Neural crest cell (in vitro differentiated cells): ENCODE results near the gene GRAMD4. TPM values are rescaled to one million over a fixed set of nuclear protein-coding genes. Genes with fewer than 3 reads are reported as not detected.

Experiments
- DNase-seq: peaks from one replicate; pipeline ENCODE4 v3.0.0; 2021; ENCODE audit warnings: low read depth, mixed read lengths, low spot score
- H3K27ac Mint-ChIP-seq: one replicate; pipeline ENCODE4 v1.8.0; 2021; ENCODE audit warnings: mild to moderate bottlenecking, mixed read lengths; ENCODE audit not compliant: unreplicated experiment
- H3K27me3 Mint-ChIP-seq: 2 replicates; pipeline ENCODE4 v1.8.0; 2021; ENCODE audit warnings: low read depth, mild to moderate bottlenecking, mixed read lengths
- H3K36me3 Mint-ChIP-seq: 2 replicates; pipeline ENCODE4 v1.8.0; 2021; ENCODE audit warnings: low read depth, mild to moderate bottlenecking, mixed read lengths
- H3K4me1 Mint-ChIP-seq: 2 replicates; pipeline ENCODE4 v1.8.0; 2021; ENCODE audit warnings: mixed read lengths
- H3K4me3 Mint-ChIP-seq: one replicate; pipeline ENCODE4 v1.8.0; 2021; ENCODE audit warnings: mild to moderate bottlenecking, mixed read lengths
- H3K9me3 Mint-ChIP-seq: 2 replicates; pipeline ENCODE4 v1.8.0; 2021; ENCODE audit warnings: mixed read lengths
- total RNA-seq: library from RNA; stranded (reverse); gene quantifications from 2 replicates; pipeline ENCODE4 v1.2.1, GENCODE V29; 2021
- TF ChIP-seq, protein P1 (sequence below): fragments of 200-600 bp; sonication (generic); conservative IDR thresholded peaks from 2 replicates; pipeline ENCODE4 v1.5.0; 2021; ENCODE audit warnings: antibody characterized with exemption, mild to moderate bottlenecking

The GRAMD4 gene
- total RNA-seq, 1 donor from 2014 or later: 34.1 TPM

DNA sequence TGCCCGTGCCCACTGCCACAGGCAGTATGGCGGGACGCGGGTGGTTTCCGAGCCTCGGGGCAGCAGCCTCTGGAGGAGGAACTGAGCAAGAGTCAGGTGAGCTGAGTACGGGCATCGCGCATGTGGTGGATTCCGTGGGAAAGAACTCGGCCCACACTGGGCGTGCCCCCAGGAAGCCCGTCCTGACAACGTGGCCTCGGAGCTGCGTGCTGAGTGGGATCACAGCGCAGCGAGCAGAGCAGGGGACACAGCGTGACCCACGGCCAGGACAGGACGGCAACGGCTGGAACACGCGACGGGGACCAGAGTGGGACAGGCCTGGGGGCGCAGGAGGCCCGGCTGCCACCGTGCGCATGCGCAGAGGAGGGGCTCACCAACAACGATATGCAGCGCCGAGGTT, 81.1 kb downstream of the GRAMD4 start:
- H3K27me3 Mint-ChIP-seq: no peaks in the 10 kb centered on the region
- H3K9me3 Mint-ChIP-seq: no peaks in the 10 kb centered on the region
- H3K4me1 Mint-ChIP-seq: peaks cover 4% of the 10 kb centered on the region
- peaks cover 19% of the 10 kb centered on the region for H3K36me3 Mint-ChIP-seq
- H3K4me3 Mint-ChIP-seq: no peak overlapping the region
- TF ChIP-seq, protein P1, sequence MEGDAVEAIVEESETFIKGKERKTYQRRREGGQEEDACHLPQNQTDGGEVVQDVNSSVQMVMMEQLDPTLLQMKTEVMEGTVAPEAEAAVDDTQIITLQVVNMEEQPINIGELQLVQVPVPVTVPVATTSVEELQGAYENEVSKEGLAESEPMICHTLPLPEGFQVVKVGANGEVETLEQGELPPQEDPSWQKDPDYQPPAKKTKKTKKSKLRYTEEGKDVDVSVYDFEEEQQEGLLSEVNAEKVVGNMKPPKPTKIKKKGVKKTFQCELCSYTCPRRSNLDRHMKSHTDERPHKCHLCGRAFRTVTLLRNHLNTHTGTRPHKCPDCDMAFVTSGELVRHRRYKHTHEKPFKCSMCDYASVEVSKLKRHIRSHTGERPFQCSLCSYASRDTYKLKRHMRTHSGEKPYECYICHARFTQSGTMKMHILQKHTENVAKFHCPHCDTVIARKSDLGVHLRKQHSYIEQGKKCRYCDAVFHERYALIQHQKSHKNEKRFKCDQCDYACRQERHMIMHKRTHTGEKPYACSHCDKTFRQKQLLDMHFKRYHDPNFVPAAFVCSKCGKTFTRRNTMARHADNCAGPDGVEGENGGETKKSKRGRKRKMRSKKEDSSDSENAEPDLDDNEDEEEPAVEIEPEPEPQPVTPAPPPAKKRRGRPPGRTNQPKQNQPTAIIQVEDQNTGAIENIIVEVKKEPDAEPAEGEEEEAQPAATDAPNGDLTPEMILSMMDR: no peak
- no peak for DNase-seq
- no peak overlapping the region for H3K27ac Mint-ChIP-seq

DNA sequence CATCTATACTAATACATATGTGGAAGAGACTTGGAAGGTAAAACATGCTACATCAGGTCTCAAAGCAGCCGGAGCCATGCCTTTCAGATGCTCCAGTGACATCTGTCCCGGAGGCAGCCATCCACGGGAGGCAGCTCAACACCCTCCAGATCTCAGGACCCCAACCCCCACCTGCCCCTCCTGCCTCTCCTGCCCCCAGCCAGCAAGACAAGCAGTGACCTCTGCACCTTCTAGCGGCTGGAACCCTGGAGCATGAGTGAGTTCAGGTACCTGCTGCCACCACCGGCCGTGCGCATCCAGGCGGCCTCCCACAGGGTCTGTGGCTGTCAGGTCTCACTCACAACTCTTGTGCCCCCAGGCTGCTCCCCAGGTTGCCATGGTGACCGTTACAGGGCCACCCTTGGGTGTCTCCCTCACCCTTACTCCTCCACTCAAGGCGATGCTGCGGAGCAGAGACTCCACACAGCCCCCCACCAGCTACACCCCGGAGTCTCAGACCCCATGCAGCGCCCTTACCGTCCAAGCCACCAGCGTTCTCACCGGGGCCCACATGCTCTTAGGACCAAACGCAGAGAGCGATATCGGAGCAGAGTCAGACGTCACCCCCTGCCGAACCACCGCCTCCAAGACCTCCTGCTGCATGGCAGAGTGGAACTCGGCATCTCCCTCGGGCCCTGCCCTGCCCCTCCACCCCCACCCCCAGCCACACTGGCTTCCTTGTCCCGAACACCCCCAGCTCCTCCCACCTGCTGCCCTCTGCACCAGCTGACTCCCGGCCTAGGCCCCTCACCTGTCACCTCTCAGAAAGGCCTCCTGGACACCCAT, 83.2 kb downstream of the GRAMD4 start:
- Mint-ChIP-seq H3K27ac (no peak overlapping the region), H3K9me3 (no peaks in the 10 kb centered on the region), H3K4me1 (peaks cover 4% of the 10 kb centered on the region), H3K27me3 (no peaks in the 10 kb centered on the region), H3K4me3 (no peak overlapping the region), H3K36me3 (peaks cover 28% of the 10 kb centered on the region)
- no peak for DNase-seq
- TF ChIP-seq, protein P1: no peak

DNA sequence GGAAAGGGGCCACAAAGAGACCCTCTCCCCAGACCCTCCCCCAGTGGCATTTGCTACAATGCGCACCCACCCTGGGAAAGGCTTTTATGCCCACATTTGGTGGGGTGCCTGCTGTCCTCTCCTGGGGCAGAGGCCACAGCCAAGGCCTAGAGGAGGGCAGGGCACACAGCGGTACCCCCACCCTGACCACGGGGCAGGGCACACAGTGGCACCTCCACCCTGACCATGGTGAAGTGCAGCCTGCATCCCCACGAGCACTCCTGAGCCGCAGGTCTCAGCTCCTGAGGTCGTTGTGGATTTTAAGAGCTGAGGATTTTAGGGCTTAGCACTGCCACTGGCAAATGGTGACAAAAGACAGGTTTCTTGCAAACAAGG, 83.8 kb downstream of the GRAMD4 start:
- Mint-ChIP-seq H3K4me3 (no peak overlapping the region), H3K9me3 (no peaks in the 10 kb centered on the region), H3K27ac (no peak overlapping the region), H3K36me3 (peaks cover 29% of the 10 kb centered on the region), H3K4me1 (peaks cover 4% of the 10 kb centered on the region), H3K27me3 (no peaks in the 10 kb centered on the region)
- TF ChIP-seq, protein P1: no peak
- no peak for DNase-seq

DNA sequence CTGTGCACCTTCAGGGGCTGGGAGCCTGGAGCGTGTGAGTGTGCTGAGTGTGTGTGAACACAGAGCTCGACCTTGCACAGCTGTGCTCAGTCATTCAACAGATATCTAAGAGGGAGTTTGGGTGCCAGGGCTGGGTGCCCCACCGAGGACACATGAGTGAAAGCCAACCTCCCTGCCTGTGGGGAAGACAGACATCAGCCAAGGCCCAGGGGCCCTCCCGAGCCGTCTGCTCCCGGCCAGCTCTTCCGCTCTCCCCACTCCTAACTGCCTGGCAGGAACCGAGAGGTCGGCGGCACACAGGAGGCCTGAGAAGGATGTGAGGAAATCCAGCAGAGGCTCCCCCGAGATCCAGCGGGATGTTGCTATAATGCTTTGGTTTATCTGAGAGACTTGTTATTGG, 85.9 kb downstream of the GRAMD4 start:
- DNase-seq: no peak
- TF ChIP-seq, protein P1: no peak
- peak overlapping the region; percentile 70 for H3K27ac Mint-ChIP-seq
- H3K4me3 Mint-ChIP-seq: no peak overlapping the region
- H3K4me1 Mint-ChIP-seq: peaks cover 4% of the 10 kb centered on the region
- peaks cover 32% of the 10 kb centered on the region for H3K36me3 Mint-ChIP-seq
- no peaks in the 10 kb centered on the region for H3K9me3 Mint-ChIP-seq
- no peaks in the 10 kb centered on the region for H3K27me3 Mint-ChIP-seq

DNA sequence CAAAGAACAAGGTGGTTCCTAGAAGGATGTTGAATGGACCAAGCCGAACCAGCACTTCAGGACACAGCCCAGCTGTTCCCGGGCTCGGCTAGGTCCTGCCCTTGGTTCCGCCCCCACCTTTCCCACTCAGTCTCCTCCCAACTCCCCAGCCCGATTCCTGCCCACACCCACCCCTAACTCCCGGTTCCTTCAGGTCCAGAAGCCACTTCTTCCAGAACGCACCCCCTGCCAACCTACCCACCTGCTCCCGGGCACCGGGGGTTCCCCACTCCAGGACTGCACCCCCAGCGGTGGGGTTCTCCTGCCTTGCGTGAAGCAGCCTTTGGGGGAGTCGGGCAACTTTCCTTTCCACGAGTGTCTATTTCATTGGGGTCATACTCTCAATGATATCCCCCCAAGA, 87.1 kb downstream of the GRAMD4 start:
- H3K36me3 Mint-ChIP-seq: peaks cover 34% of the 10 kb centered on the region
- peaks cover 4% of the 10 kb centered on the region for H3K4me1 Mint-ChIP-seq
- H3K27ac Mint-ChIP-seq: no peak overlapping the region
- no peak overlapping the region for H3K4me3 Mint-ChIP-seq
- TF ChIP-seq, protein P1: no peak
- DNase-seq: no peak
- H3K9me3 Mint-ChIP-seq: no peaks in the 10 kb centered on the region
- no peaks in the 10 kb centered on the region for H3K27me3 Mint-ChIP-seq
